HG03175 (cell line): ENCODE results near the gene EDAR.

ENCODE experiments used
- ATAC-seq: cut with Tn5 transposase; IDR thresholded peaks from one replicate; pipeline ENCODE4 v1.9.1; 2021; ENCODE audit warnings: mild to moderate bottlenecking, moderate library complexity; ENCODE audit not compliant: unreplicated experiment

The EDAR gene

DNA sequence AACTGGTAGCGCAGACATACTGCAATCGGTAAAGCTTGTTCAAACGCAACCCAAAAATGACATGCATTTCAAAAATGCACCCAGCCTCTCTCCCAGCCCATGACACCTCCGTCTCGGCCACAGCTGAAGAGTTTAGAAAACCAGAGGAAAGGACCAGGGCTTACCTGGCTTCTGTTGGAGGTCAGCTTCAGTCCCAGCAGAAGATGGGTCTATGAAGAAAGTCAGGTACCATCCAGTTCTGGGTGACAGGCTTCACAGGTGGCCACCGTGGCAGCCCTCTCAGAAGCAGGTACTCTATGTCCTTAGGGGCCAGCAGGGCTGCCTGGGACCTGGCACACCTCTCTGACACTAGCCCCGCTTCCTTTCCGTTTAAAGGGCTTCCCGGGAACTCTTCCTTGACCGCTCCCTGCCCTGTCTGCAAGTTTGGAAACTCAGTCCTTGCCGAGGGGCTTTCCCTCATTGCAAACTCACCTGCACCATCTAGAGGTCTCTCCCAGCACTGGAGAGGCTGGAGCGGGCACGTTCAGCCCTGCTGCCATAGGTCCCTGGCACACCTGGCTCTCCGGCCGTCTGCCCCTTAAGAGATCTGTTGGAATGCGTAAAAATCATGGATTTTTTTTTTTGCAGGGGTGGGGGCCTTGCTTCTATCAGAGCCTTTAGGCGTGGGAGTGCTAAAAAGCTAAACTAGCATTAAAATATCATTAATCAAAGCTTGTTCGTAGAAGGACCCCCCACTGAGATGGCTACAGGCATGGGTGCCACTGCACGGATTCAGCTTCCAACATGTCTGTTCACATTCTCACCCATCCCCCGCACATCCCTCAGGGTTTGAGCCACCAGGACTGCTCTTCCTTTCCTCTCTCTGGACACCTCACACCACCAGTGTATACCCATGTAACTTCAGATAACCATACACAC is at the start of gene EDAR:
Gene EDAR (minus strand): TSS at position 425 of the 918 bp plus-strand sequence. CDS start 58,206 bp downstream, outside the sequence.
- ATAC-seq, result no peak

DNA sequence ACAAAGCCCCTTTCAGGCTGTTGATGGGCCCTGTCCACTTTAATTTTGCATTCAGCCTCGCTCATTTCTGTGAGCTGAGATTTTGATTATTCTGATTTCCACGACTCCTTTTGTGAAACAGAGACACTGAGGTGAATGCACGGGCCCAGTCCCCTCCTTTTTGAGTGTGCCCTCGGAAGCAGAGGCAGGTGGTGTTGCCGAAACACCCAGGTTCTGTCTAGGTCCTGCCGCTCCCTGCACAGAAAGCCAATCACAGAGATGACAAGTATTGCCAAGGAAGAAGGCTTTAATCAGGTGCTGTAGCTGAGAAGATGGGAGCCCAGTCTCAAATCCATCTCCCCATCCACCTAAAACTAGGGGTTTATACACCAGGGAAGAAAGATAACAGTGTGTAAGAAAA is 44.2 kb upstream of the EDAR start:
- no peak for ATAC-seq

DNA sequence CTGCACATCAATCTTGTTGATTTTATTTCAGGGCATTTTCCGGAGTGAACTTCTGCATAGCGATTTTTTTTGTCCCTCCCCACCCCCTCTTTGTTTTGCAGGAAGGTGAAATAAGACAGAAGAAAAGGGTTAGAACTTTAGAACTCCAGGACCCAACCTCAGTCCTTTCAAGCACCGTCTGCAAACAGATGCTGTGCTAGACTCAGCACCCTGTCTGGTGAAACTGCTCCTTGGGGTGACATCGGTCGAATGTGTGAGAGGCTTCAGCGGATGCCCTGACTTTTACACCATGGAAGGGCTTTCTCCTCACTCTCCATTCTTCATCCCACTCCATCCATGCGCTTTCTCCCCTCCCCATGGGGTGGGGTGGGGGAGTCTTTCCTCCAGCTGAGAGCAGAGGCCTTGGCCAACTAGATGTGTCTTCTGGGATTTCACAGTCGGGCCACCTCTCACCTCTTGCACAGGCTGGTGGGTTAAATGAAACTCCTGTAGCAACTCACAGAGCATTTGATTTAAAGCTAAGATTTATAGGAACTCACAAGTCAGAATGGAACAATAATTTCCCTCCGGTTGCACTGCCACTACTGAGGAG is 43.3 kb upstream of the EDAR start:
- ATAC-seq, result no peak

DNA sequence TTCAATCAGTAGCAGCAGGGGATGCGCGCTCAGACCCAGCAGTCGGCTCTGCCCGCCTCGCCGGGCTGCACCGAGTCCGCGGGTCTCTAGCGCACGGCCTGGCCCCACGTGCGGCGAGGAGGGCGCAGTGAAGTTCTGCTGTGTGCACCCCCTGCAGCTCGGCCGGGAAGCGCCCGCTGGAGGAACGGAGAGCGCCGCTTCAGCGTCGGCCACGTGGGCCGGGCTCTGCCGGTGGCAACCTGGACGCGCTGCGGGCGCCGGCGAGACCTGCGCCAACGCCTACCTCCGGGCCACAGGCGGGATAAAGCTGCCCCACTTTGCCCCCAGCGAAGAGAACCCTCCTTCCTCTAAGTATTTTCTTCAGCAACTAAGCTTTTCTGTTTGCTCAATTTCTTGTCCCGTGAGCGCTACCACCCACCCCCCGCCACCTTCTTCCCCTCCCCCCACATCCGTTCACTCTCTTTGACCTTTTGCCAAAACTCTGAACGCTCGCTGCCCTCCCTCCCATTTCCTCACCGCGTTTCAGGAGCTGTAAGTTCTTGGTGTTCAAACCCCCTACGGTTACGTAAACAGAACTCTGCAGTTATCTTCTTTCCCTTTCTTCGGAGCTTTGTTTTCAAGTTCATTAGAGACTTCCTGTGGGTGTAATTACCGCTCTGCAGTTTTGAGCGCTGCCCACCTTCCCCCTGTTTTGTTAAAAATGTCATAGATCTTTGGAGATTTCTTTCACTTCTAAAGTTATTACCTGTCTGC is 42.6 kb upstream of the EDAR start:
- peak; percentile 59 for ATAC-seq

DNA sequence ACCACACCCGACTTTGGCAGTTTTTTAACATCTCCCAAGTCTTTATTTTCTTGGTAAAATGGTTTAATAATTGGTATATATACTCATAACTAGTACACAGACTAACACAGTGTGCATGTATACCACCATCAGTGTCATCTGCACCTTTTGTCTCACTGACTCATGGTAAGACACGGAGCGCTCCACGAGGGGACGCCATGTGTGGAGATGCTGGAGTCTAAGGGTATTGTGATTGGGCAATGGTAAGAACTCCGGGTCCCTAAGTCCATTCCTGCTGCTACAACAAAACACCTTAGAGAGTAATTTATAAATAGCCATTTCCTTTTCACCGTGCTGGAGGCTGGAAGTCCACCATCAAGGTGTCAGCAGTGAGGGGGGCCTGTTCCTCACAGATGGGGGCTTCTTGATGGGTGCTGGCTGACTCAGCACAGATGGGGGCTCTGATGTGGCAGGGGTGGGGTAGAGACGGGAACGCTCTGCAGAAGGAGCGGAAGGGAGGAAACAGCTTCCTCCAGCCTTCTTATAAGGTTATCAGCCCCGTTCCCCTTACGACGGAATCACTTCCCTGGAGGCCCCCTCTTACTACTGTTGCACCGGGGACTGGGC is 42.0 kb upstream of the EDAR start:
- ATAC-seq, result no peak

DNA sequence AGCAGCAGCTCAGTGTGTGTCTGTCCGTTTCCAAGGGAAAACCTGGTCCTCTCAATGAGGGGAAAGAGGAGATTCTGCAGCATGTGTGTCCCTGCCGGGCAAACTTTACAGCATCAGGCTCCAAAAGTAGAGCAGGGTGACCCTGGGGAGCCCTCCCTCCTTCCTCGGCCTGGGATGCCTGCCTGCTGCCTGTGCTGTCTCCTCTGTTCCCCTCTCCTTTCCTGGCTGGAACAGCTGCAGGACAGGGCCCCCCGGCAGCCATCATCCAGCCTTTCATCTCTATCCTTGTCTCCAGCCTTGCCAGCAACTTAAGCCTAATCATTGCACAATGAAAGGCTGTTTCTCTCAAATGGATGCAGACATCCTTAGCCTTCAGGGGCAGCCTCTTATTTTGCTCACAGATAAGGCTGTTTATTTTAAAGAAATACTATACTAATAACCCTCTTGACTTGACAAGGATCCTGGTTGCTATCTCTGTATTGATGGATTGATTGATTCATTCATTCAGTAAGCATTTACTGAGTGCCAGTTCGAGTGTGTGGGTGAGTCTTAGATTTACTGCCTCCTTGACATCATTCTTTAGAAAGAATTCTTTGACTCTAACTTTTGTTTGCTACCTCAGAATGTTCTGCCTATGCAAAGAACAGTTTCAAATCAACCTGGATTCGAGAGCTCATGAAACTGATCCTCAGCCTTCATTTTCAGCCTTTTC is 40.6 kb upstream of the EDAR start:
- ATAC-seq, result no peak

DNA sequence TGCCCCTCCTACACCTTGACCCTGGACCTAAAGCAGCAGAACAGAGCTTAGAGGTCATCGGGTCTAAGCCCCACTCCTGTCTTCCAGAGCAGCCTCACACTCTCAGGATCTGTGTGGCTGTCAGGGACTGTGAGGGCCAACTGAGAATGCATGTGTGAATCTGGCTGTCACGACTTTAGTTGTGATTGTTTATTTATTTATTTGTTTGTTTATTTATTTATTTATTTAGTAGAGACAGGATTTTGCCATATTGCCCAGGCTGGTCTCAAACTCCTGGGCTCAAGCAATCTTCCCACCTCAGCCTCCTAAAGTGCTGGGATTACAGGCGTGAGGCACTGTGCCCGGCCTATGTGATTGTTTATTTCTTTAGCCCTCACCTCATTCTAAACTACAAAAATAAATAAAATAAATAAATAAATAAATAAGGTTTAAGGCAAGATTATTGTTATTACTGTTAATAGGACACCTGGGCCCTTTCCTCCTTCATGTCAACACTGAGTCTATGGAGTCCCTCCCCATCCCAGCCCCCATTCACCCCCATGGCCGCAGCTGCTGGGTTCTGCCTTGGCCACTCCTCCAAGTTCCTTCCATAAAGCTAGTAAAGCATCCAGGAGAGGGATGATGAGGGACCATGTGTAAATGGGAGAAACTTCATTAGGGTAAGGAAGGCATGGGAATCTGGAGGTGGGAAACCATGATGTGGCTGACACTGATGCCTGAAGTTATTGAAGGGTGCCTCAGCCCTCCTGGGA is 39.9 kb upstream of the EDAR start:
- no peak for ATAC-seq

DNA sequence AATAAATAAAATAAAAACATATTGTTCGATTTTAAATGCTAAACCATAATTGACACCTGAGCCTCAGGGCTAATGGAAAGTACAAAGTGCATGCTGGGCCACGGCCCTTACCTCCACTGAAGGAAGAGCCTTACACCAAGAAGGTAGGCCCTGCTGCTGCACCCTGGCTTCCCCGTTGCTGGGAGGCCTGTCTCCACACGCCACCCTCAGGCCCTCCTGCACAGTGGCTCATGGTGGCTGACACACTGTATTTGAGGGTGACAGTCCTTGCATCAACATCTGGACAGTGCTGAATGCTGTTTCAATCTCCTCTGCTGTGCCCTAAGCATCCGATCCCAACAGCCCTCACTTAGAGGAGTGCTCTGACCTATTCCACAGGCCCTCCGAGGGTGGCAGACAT is 39.3 kb upstream of the EDAR start:
- no peak for ATAC-seq

DNA sequence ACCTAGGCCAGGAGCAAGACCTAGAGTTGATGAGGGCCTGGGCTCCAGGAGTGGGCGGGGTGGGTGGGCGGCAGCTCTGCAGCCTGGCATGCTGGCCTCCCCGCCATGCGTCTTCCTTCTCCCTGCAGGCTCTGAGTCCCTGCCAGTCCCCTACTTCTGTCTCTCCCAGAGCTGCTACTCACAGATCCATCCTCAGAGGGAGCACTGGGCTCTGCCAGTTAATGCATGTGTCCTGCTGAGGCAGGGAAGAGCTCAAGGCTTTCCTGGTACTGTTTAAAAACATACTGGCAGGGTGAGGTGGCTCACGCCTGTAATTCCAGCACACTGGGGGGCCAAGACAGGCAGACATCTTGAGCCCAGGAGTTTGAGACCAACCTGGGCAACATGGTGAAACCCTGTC is 38.7 kb upstream of the EDAR start:
- ATAC-seq, result no peak

DNA sequence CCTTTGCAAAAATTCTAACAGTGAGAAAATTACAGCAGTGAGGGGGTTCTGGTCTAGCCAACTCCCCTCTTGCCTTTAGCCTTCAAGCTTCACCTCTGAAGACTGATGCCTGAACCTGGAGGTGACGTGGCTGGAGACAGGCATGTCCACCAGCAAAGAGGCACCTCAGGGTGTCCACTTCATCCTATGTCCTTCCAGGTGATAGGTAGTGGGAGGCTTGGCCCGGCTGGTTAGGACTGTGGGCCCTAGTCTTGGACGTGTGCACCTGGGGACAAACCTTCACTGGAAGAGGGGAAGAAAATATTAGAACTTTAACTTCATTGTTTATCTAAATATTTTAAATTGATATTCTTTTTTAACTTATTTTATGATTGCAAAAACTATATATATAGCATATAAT is 35.5 kb upstream of the EDAR start:
- ATAC-seq, result no peak

DNA sequence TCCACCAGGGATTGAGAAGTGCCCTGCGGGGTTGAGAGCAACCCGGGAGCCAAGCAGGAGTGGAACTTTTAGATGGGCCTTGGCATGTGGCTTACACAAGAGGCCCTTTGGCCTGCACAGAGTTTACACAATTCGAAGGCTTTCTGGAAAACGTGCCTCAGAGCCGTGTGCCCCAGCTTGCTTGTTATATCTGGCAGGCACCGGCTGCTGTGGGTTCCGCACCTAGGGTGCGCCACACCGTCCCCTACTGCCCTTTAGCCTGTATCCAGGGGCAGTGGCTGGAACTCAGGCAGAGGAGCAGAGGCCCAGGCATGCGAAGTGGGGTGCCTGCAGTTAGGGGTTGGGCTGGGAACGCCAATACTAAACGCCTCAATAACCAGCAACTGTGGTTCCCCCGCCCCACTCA is 32.9 kb upstream of the EDAR start:
- no peak for ATAC-seq

DNA sequence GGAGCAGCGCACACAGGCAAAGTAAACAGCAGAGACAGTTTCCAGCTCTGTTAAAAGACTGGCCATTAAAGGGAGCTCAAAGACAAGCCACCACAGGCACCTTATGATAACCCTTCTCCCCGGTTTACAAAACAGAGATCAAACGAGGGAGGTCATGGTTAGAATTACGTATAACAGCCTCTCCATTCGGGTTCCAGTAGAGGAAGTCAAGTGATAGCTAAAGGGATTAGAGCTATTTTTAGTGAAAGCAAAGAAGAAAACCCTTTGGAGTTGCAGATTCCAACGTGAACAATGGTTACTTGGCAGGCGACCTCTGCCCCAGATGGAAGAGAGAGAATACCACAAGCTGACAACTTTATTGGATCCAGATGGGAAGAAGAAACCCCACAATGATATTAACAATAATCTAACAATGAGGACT is 31.2 kb upstream of the EDAR start:
- ATAC-seq, result no peak

DNA sequence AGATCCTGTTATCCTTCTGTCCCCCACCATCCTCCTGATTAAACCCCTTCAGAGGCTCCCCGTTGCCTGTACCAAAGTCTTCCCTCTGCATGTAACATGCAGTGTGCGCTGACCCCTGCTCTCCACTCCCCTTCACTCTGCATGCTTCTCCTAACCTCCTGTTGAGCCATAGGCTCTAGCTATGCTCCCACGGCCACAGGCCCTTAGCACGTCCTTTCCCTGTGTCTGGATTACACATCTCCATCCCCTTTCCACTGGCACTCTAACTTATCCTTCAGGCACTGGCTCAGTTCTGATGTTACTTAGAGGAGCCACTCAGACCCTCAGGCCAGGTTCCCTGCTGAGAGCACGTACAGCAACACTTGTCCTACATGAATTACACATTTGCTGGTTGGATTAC is 29.4 kb upstream of the EDAR start:
- no peak for ATAC-seq

DNA sequence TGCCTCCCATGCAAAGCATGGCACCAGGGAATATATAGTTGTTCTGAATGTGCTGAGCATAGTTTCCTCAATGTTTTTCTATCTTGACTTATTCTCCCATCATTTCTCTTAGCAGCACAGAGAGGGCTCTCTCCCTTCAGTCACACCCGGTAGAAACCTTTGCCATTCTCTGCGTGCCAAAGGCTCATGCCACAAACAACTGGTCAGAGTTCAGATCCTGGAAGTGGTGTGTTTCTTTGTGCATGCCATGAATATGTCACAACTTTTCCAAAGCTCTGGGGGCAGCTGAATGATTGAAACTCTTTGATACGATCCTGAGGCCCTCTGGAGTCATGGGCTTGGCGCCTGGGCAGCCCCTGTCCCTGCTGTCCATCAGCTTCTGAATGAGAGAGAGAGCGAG is 28.0 kb upstream of the EDAR start:
- no peak for ATAC-seq

DNA sequence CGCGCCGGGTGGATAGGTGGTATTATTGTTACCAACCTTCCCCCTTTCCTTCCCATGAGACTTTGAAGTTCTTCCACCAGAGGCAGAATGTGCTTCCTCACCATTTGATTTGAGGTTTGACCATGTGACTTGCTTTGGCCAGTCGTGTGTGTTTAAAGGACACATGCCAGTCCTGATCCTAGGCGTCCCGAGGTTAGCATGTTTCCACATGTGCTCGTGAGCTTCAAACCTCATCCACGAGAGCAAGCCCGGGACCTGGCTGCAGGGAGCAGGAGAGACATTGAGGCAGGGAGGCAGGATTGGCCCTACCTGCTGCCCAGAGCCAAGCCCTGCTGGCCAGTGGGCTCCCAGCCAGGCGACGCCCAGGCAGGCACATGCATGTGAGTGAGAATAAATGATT is 27.4 kb upstream of the EDAR start:
- no peak for ATAC-seq

DNA sequence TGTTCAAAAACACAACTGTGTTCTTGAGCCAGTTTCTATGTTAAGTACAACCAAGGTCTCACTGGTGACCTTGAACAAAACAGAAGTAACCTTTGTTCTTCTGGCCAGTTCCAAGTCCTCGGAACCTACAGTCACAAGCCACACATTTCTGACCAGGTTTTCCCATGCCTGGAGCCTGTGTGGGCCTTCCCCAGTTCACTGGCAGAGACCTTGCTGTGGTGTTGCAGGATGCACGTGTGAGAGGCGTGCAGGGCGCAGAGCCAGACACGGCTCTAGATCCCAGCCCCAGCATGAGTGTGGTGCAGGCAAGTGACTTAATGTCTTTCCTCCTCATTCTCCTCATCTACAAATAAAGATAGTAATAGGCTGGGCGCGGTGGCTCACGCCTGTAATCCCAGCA is 25.5 kb upstream of the EDAR start:
- ATAC-seq, result no peak

DNA sequence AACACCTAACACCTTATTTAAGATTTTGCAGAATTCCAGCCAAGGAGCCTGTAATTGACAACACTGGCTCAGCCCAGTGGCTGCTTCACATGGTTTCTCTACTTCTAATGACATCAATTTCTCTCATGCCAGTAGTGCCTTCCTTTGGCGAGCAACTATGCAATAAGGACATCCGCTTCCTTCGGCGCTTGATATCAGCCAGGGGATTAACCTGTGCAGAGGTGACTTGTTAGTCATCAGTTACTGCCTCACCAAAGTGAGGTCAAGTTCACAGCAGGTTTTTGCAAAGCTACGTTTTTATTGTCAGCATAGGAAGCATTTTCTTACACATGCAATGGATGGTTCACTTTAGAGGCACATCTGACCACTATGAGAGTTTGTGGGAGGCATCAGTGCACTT is 24.0 kb upstream of the EDAR start:
- ATAC-seq, result no peak

DNA sequence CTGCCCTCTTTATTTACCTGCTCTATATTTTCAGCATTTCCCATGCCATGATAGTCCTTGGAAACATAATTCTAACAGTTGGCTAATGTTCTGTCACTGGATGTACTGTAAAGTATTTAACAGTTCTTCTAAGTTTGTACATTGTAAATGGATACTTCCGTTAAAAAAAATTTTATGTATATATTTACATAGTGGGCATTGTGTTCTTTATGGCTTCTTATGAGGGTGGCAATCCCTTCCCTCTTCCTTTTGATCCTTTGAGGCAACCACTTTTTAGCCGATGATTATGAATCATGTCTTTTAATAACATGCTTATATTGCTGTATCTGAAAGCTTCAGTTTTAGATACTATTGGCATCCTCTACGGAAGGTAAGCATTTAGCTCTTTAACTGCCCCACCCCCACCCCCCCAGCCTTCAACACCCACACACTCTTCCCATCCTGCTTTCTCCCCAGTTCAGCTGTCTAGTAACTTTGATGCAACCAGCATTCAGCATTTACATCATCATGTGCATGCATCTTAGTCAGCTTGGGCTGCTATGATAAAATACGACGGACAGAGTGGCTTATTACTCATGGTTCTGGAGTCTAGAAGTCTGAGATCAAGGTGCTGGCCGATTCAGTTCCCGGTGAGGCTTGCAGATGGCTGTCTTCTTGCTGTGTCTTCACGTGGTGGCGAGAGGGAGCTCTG is 21.0 kb upstream of the EDAR start:
- no peak for ATAC-seq

DNA sequence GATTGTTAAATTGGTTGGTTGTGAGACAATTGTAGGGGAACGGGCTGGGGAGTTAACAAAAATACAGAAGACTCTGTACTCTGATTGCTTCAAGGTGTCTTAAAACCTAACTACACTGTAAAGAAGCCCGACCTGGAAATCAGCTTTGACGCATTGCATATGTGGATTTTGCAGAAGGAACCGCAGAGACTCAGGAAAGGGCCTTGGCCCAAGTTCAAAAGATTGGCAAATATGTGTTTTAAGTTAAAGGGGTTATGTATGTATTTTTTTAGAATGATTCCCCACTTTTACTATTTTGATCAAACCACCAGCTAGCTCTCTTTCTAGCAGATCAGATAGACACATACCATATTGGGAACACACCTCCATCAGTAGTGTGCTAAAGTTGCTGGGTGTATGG is 18.0 kb upstream of the EDAR start:
- ATAC-seq, result no peak
